Esophagus mucosa (tissue), 1 donor: ENCODE measurements around the gene PPP2R3B. TPM values are rescaled to one million over a fixed set of nuclear protein-coding genes. Genes with fewer than 3 reads are reported as not detected.

ENCODE experiments used
- ATAC-seq: fragments of 200-7000 bp; cut with Tn5 transposase; one replicate; pipeline ENCODE4 v1.9.1; 2020
- total RNA-seq: library from RNA; stranded (reverse); gene quantifications from one replicate; pipeline ENCODE4 v1.2.4, GENCODE V29; 2023
- donor health status: DM: yes; HTN: yes; CAD: no.

The PPP2R3B gene
- total RNA-seq, 1 donor from 2014 or later = 13.8 TPM

DNA sequence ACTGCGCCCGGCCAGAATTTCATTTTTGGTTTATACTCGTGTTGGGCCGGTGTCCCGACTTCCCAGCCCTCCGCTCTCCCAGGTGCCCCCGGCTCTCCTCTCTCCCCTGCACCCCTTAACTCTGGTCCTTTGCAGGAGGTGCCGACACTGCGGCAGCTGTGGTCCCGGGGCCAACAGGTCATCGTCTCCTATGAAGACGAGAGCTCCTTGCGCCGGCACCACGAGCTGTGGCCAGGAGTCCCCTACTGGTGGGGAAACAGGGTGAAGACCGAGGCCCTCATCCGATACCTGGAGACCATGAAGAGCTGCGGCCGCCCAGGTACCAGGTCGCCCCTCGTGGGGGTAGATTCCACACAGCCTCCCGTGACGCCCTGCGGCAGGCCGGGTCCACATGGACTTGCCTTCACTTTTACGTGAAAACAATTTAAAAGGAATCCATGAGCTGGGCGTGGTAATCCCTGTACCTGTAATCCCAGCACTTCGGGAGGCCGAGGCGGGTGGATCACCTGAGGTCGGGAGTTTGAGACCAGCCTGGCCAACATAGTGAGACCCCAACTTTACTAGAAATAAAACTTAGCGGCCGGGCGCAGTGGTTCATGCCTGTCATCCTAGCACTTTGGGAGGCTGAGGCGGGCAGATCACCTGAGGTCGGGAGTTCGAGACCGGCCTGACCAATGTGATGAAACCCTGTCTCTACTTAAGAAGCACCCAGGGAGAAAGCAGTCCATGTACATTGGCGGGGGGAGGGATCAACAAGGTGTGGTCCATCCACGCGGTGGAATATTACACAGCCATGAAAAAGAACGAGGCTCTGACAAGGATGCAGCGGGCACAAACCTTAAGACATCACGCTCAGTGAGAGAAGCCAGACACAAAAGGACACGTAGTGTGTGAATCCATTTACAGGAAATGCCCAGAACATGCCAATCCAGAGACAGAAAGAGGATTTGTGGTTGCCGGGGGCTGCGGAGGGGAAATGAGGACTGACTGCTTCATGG is 93.5 kb downstream of the PPP2R3B start:
- no peak for ATAC-seq

GRCh38 chrX:291411-291901 is 95.3 kb downstream of the PPP2R3B start:
- no peak for ATAC-seq

DNA sequence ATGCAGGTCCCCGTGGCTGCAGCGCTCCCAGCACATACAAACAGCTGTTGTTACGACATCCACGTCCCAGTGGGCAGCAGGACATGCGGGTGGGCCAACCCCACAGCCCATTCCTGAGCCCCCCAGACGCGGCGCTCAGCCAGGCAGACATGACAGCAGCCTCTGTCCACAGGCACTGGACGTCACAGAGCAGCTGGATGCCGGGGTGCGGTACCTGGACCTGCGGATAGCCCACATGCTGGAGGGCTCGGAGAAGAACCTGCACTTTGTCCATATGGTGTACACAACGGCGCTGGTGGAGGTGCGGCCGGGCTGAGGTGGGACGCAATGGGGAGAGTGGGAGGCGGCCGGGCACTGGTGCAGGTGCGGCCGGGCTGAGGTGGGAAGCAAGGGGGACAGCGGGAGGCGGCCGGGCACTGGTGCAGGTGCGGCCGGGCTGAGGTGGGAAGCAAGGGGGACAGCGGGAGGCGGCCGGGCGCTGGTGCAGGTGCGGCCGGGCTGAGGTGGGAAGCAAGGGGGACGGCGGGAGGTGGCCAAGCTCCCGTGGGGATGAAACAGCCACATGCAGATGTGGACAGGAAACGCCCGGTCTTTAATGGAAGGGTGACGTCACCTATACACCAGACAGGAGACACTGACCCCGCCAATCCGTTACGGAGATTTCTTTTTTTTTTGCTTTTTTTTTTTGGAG is 96.1 kb downstream of the PPP2R3B start:
- no peak for ATAC-seq

- ATAC-seq = no peak
These were observed 98.1 kb downstream of the PPP2R3B start for GRCh38 chrX:288561-288991.

- ATAC-seq = no peak
These were observed 99.0 kb downstream of the PPP2R3B start for GRCh38 chrX:287670-288069.

DNA sequence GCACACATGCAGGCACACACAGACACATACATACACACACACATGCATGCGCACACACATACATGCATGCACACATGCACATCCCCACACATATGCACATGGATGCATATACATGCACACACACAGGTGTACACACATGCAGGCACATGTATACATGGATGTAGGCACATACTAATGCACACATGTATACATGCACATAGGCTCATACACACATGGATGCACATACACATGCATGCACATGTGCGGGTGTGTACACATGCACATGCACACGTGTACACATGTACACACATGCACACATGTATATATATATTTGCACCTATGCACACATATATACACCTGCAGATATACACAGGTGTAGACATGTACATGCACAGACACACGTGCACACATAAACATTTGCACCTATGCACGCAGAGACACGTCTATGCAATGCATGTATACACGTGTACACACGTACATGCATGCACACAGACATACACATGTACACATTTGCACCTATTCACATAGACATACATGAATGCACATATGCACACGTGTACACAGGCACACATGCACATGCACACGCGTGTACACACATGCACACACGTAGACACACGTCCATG is 101.5 kb downstream of the PPP2R3B start:
- no peak for ATAC-seq

Other genes with a start within 250 kb of the PPP2R3B start
- gene PLCXD1, start 105.5 kb downstream of the PPP2R3B start, total RNA-seq = 17.8 TPM
- gene GTPBP6, start 68.1 kb downstream of the PPP2R3B start, total RNA-seq = 35.3 TPM
- gene SHOX, start 243.9 kb upstream of the PPP2R3B start, total RNA-seq = not detected